VCaP (cell line): ENCODE data around the gene ADGRD1.

Experiments
- H3K27ac ChIP-seq: fragments of 450-650 bp; 2 replicates; pipeline ENCODE4 v1.5.1; 2017
- CTCF ChIP-seq: fragments of 450-650 bp; conservative IDR thresholded peaks from 2 replicates; pipeline ENCODE4 v1.5.1; 2017; ENCODE audit warnings: mild to moderate bottlenecking, moderate library complexity

ADGRD1 gene

GRCh38 chr12:131052063-131052781 lies 98.5 kb downstream of the ADGRD1 start:
- H3K27ac ChIP-seq, result no peak overlapping the region
- no peak for TF ChIP-seq CTCF

- no peak for TF ChIP-seq CTCF
- H3K27ac ChIP-seq, result no peak overlapping the region
Measured at GRCh38 chr12:131052929-131053328, 99.2 kb downstream of the ADGRD1 start.

- H3K27ac ChIP-seq, result no peak overlapping the region
- TF ChIP-seq CTCF, result no peak
Measured at GRCh38 chr12:131053567-131053966, 99.9 kb downstream of the ADGRD1 start.

GRCh38 chr12:131054345-131055092 lies 100.8 kb downstream of the ADGRD1 start:
- no peak for TF ChIP-seq CTCF
- H3K27ac ChIP-seq, result no peak overlapping the region

GRCh38 chr12:131055093-131055465 lies 101.4 kb downstream of the ADGRD1 start:
- no peak for TF ChIP-seq CTCF
- no peak overlapping the region for H3K27ac ChIP-seq

GRCh38 chr12:131055596-131056233 lies 102.0 kb downstream of the ADGRD1 start:
- no peak overlapping the region for H3K27ac ChIP-seq
- no peak for TF ChIP-seq CTCF

- no peak overlapping the region for H3K27ac ChIP-seq
- no peak for TF ChIP-seq CTCF
Measured at GRCh38 chr12:131056626-131057025, 102.9 kb downstream of the ADGRD1 start.
